HEK293 (cell line): ENCODE results near the gene NUF2.
"Not testable (repeated sequence)": the region's sequence is repeated elsewhere in the genome, so short reads cannot be mapped to it uniquely, and the experiment has no call there.

Experiments used
- CTCF ChIP-seq: fragments of 450-650 bp; formaldehyde crosslinking; IDR thresholded peaks from 2 replicates; pipeline ENCODE4 v1.5.1; 2016; ENCODE audit warnings: missing biosample characterization, missing genetic modification characterization
- TF ChIP-seq, protein P1 (sequence below): fragments of 450-650 bp; IDR thresholded peaks from 2 replicates; pipeline ENCODE4 v1.5.1; 2018; ENCODE audit warnings: missing biosample characterization, missing genetic modification characterization

GRCh38 chr1:163358172-163358571, 36.4 kb downstream of the NUF2 start:
- TF ChIP-seq, protein P1, sequence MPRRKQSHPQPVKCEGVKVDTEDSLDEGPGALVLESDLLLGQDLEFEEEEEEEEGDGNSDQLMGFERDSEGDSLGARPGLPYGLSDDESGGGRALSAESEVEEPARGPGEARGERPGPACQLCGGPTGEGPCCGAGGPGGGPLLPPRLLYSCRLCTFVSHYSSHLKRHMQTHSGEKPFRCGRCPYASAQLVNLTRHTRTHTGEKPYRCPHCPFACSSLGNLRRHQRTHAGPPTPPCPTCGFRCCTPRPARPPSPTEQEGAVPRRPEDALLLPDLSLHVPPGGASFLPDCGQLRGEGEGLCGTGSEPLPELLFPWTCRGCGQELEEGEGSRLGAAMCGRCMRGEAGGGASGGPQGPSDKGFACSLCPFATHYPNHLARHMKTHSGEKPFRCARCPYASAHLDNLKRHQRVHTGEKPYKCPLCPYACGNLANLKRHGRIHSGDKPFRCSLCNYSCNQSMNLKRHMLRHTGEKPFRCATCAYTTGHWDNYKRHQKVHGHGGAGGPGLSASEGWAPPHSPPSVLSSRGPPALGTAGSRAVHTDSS = not testable (repeated sequence)
- not testable (repeated sequence) for TF ChIP-seq CTCF (tag by site-specific recombination)
